HUDEP-2 (cell line): ENCODE data around the gene ADGRA1.

Experiments
- DNase-seq, 76 experiments: peaks; one replicate each; lab custom pipeline; 2025; ENCODE audit not compliant: unreplicated experiment in 76 of 76; lab: John Stamatoyannopoulos, UW

The ADGRA1 gene

GRCh38 chr10:133093291-133093690, 5.6 kb downstream of the ADGRA1 start:
- DNase-seq: no peak

GRCh38 chr10:133094286-133094685, 6.6 kb downstream of the ADGRA1 start:
- DNase-seq: no peak

DNA sequence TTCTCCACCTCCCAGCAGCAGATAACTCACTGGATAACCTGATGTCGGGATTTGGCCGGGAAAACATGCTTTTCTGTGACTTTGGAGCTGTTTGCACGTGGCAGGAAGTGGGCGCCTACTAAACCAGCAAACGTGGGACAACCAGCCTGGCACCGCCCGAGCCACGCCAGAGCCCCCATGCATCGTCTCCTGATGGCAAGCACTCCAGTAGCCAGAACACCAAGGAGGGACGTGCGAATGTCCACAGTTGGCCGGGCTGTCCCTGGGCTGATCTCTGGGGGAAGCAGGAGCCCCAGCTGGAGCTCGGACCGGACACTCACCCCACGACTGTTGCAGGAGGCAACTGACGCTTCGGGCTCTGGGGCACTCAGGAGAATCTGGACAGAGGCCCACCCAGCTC, 7.1 kb downstream of the ADGRA1 start:
- DNase-seq: no peak

DNA sequence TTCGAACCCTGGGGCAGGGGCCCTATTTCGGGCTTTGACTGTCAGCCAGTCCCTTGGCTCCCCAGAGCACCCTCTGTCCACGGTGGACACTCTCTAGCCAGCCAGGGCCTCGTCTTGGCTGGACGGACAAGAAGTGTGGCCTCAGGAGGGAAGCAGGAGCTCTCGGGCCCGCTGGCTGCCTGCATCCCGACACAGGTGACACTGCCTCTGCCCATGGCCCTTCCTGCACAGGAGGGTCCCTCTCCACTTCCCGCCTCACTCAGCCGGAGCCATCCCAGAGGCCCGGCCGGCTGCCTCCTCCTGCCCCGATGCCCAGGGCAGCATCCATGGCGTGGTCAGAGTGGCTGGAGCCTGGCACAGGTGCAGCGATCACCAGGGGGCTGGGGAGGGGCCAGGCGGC, 7.9 kb downstream of the ADGRA1 start:
- DNase-seq: no peak

GRCh38 chr10:133096616-133097269, 9.0 kb downstream of the ADGRA1 start:
- peak in 1 of 76 experiments; percentile 9 for DNase-seq

- no peak for DNase-seq
Measured at GRCh38 chr10:133097418-133097817, 9.7 kb downstream of the ADGRA1 start.

DNA sequence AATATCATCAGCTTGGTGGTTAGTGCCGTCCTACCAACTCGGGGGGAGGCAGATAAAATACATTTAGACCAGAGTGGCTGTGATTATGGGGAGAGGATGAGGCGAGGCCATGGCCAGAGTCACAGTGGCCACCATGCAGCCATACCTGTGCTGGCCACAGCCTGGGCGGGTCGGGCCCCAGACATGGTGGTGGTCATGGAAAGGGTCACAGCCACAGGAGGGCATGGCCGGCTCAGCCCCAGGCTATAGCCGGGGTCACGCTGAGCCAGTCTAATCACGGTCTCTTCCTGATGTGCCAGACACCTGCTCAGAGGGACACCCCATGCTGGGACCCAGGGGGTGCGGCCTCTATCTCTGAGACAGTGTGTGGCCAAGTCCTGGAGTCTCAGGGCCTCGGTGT, 10.2 kb downstream of the ADGRA1 start:
- DNase-seq: no peak

DNA sequence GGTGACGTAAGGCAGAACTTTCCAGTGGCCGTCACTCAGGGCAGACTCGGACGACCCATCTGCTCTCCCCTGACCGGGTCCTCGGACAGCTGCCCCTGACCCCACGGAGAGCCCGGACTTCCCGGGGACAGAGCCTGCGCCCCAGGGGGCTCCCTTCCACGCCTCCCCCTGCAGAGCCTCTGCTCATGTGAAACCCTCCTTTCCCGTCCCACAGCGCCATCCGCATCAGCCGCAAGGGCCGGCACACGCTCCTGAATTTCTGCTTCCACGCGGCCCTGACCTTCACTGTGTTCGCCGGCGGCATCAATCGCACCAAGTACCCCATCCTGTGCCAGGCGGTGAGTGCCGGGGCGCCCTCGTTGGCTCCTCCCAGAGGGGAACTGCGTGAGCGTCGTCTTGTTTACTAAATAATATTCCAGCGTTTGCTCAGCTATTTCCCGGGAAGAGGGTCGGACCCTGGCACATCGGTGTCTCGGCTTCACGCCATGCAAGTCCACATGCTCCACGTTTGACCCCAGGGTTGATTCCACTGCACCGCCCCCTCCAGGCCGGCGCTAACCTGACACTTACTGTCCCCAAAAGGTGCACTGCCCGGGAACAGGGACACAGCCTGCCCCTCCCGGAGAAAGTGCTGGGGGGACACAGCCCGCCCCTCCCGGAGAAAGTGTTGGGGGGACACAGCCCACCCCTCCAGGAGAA, 10.9 kb downstream of the ADGRA1 start:
- DNase-seq: no peak

DNA sequence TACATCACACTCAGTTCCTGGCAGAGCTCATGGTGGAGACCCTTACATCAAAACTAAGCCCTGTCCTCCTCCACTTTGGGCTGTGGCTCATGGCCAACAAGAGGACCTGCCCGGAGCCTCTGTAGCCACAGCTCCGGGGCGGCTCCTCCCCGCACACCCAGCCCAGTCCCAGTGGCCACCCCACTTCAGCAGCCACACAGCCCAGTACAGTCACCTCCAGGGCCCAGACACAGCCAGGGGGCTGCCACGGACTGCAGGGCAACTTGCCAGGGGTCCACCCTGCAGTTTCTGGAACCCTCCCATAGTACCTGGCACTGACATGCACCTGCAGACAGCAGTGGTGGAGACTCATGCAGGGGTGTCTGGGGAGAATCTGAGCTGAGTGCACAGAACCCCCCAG, 11.8 kb downstream of the ADGRA1 start:
- no peak for DNase-seq

DNA sequence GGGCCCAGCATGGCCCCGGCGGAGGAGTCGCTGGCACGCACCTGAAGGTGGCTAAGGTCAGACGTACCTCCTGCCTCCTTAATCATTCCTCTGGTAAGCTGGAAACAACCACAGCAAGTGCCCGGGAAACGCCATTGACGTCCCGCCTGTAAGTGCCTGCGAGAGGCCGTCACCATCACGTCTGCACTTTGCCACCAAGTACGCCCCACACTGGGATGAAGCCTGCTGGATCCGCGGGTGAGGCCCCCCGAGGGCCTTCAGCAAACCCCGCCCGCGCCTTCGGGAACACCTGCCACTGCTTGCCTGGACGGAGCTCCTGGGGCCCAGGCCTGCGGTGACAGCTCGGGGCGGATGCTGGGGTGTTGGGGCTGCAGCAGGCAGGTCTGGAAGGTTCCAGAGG, 12.5 kb downstream of the ADGRA1 start:
- DNase-seq: no peak

GRCh38 chr10:133100706-133101415, 13.1 kb downstream of the ADGRA1 start:
- DNase-seq: peak in 9 of 76 experiments; percentile 6 to 19 (median 10)

GRCh38 chr10:133101416-133101810, 13.7 kb downstream of the ADGRA1 start:
- DNase-seq: no peak

- DNase-seq: no peak
Measured at GRCh38 chr10:133102415-133103095, 14.8 kb downstream of the ADGRA1 start.

GRCh38 chr10:133103311-133103910, 15.7 kb downstream of the ADGRA1 start:
- no peak for DNase-seq

DNA sequence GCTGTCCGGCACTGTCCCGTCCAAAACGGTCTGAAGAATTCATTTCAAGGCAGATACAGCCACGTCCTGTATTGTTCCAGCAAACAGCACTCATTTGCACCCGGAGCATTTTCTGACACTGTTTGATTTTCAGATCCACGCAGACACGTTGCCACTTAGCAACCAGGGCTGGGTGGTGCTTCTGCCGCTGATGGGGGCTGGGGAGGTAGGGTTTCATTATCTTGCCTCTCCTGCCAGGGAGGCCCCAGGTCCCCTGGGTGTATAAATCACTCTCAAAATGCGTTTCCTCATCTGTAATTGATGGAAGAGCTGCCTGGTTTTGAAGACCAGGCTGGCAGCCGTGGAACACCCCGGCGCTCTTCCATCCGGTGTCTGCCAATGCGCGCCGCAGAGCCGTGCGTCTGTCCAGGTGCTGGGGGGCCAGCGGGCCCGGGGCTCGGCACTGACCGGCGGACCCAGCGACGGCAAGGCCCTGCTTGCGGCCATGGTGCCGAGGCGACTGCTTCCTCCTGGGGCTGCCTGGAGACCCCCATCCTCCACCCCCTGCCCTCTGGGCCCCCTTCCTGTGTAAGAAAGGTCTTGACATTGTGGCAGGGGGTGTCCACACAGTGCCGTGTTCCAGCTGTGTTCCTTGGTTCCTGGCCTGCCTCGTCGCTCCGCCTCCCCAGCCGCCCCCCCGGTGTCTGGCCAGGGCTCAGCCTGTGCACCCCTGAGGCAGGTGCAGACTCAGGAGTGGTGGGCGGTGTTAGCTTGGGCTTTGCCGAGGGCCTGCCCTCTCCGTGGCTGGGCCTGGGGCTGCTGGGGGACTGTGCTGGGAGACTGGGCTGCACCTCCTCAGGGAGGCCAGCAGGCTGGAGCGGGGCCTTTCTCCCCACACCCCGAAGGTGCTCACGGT, 16.6 kb downstream of the ADGRA1 start:
- no peak for DNase-seq

GRCh38 chr10:133104963-133105640, 17.4 kb downstream of the ADGRA1 start:
- no peak for DNase-seq

- DNase-seq: no peak
Measured at GRCh38 chr10:133105686-133106390, 18.1 kb downstream of the ADGRA1 start.

GRCh38 chr10:133106516-133106915, 18.8 kb downstream of the ADGRA1 start:
- DNase-seq: no peak

GRCh38 chr10:133107442-133107841, 19.7 kb downstream of the ADGRA1 start:
- DNase-seq: no peak
